HG03135 (cell line): ENCODE measurements around the gene RPUSD4.

ENCODE experiments used
- ATAC-seq: cut with Tn5 transposase; IDR thresholded peaks from one replicate; pipeline ENCODE4 v1.9.1; 2021; ENCODE audit warnings: mild to moderate bottlenecking, moderate library complexity; ENCODE audit not compliant: unreplicated experiment

Gene RPUSD4

GRCh38 chr11:126214441-126214840 is 3.0 kb upstream of the RPUSD4 start:
- no peak for ATAC-seq

GRCh38 chr11:126212089-126212660 is 725 bp upstream of the RPUSD4 start:
- no peak for ATAC-seq

- ATAC-seq: no peak
Observed at GRCh38 chr11:126210871-126211235, 597 bp downstream of the RPUSD4 start.

- ATAC-seq: no peak
Observed at GRCh38 chr11:126207896-126208295, 3.6 kb downstream of the RPUSD4 start.

GRCh38 chr11:126205359-126205758 is 6.1 kb downstream of the RPUSD4 start:
- ATAC-seq: no peak

GRCh38 chr11:126202646-126203359 is 8.6 kb downstream of the RPUSD4 start:
- ATAC-seq: no peak

- ATAC-seq: no peak
Observed at GRCh38 chr11:126198648-126199047, 12.8 kb downstream of the RPUSD4 start.

- no peak for ATAC-seq
Observed at GRCh38 chr11:126197277-126197939, 14.0 kb downstream of the RPUSD4 start.

- no peak for ATAC-seq
Observed at GRCh38 chr11:126195119-126195518, 16.3 kb downstream of the RPUSD4 start.

GRCh38 chr11:126194121-126194543 is 17.3 kb downstream of the RPUSD4 start:
- no peak for ATAC-seq

- ATAC-seq: no peak
Observed at GRCh38 chr11:126193038-126193478, 18.4 kb downstream of the RPUSD4 start.

GRCh38 chr11:126192361-126192760 is 19.1 kb downstream of the RPUSD4 start:
- ATAC-seq: no peak

- ATAC-seq: no peak
Observed at GRCh38 chr11:126191379-126192073, 19.9 kb downstream of the RPUSD4 start.

GRCh38 chr11:126190792-126191191 is 20.7 kb downstream of the RPUSD4 start:
- no peak for ATAC-seq

GRCh38 chr11:126189109-126189929 is 22.1 kb downstream of the RPUSD4 start:
- peak; percentile 49 for ATAC-seq

- peak; percentile 78 for ATAC-seq
Observed at GRCh38 chr11:126188332-126189108, 22.9 kb downstream of the RPUSD4 start.

- no peak for ATAC-seq
Observed at GRCh38 chr11:126186708-126187529, 24.5 kb downstream of the RPUSD4 start.

- ATAC-seq: no peak
Observed at GRCh38 chr11:126186025-126186698, 25.3 kb downstream of the RPUSD4 start.
